22Rv1 (cell line): Measurements from ENCODE around the gene RASA4B.

Experiments
- CTCF ChIP-seq: fragments of 450-650 bp; IDR thresholded peaks from 2 replicates; pipeline ENCODE4 v1.5.1; 2017; ENCODE audit warnings: mild to moderate bottlenecking
- ZFX ChIP-seq: fragments of 450-650 bp; IDR thresholded peaks from 2 replicates; pipeline ENCODE4 v1.6.1; 2017; ENCODE audit warnings: antibody characterized with exemption, borderline replicate concordance

DNA sequence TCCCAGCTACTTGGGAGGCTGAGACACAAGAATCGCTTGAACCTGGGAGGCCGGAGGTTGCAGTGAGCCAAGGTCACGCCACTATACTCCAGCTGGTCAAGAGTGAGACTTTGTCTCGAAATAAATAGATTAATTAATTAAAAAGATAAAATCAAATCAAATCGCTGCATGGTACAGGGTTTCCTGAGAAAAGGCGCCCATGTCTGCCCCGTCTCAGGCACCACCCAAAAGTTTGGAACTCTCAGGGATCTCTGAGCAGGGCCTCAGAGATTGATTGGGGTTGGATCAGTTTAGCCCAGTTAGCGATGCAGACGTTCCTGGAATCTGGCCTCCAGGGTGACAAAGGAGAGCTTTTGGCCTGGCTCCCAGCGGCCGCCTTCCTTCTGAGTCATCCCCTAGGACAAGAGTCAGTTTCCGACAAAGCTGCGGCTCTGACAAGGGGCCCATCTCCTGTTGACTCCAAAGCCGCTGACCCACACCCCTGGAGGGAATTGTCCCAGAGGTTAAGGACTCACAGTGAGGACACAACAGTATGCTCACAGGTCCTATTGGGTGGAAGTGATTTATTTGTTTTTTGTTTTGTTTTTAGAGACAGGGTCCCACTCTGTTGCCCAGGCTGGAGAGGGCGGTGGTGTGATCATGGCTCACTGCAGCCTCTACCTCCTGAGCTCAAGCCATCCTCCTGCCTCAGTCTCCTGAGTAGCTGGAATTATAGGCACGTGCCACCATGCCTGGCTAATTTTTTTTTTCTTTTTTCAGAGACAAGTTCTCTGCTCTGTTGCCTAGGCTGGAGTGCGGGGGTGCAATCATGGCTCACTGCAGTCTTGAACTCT, 77.4 kb downstream of the RASA4B start:
- no peak for TF ChIP-seq CTCF
- no peak for TF ChIP-seq ZFX
